Inflammatory macrophage (primary cell): ENCODE data around the gene CFH.
"Not testable (repeated sequence)": the region's sequence is repeated elsewhere in the genome, so short reads cannot be mapped to it uniquely, and the experiment has no call there.

Experiments used
- DNase-seq, 2 donors: peaks; one replicate each; pipeline ENCODE4 v3.0.0-alpha.2; 2020 to 2022
- total RNA-seq, 18 experiments: gene quantifications; one replicate each; lab custom pipeline; 2026; ENCODE audit warnings: mixed read lengths in 6 of 18, inconsistent platforms in 2 of 18; lab: John Stamatoyannopoulos, UW

CFH gene
- total RNA-seq, result 0.05 to 6.3 (median 0.51) reads per million in 18 experiments

DNA sequence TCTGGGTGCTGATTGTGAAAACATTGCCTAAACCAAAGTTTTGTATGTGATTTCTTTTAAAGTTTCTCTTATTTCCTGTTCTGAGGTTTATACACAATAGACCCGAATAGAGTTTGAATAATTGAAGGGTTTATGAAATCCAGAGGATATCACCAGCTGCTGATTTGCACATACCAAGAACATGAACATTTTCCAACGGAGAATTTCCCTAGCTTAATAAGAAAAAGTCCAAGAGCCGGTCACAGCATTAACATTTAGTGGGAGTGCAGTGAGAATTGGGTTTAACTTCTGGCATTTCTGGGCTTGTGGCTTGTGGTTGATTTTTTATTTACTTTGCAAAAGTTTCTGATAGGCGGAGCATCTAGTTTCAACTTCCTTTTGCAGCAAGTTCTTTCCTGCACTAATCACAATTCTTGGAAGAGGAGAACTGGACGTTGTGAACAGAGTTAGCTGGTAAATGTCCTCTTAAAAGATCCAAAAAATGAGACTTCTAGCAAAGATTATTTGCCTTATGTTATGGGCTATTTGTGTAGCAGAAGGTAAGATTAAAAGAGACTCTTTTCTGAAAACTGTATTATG lies at the start of gene CFH:
TSS of gene CFH (plus strand) at position 407 of the 579 bp plus-strand sequence. CDS start at position 482, 75 bp downstream.
- peak; percentile 23 to 52 for DNase-seq

DNA sequence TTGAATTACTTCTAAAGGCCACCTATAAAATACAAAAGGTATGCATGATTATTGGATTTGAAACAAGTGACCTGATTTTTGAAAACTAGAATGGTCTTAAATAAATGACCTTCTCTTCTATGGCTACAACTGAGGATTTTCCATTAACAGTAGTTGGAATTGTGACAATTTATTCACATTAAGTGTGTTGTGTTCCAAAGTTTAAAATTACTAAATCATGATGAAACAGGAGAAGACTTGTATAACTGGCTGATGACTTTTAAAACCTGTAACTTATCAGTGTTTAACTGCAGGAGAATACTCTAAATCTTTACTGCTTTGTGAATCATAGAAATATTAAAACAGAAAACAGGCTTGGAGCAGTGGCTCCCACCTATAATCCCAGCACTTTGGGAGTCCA lies 48.2 kb upstream of the CFH start:
- no peak for DNase-seq

- DNase-seq, result no peak
Observed at GRCh38 chr1:196607981-196608380, 43.9 kb upstream of the CFH start.

- DNase-seq, result no peak
Observed at GRCh38 chr1:196608390-196609369, 43.2 kb upstream of the CFH start, which contains the start of gene KCNT2. KCNT2 (minus strand) TSS chr1:196608440; CDS start chr1:196608309, 131 bp downstream.

- DNase-seq, result no peak
Observed at GRCh38 chr1:196609370-196609737, 42.5 kb upstream of the CFH start.

DNA sequence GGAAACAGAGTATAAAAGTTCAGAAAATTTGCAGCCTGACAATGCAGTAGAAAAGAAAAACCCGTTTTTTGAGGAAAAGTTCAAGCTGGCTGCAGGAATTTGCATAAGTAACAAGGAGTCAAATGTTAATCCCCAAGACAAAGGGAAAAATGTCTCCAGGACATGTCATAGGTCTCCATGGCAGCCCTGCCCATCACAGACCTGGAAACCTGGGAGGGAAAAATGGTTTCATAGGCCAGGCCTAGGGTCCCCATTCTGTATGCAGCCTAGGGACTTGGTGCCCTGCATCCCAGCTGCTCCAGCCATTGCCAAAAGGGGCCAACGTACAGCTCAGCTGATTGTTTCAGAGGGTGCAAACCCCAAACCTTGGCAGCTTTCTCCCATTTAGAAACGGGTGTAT lies 40.0 kb upstream of the CFH start:
- DNase-seq, result no peak

DNA sequence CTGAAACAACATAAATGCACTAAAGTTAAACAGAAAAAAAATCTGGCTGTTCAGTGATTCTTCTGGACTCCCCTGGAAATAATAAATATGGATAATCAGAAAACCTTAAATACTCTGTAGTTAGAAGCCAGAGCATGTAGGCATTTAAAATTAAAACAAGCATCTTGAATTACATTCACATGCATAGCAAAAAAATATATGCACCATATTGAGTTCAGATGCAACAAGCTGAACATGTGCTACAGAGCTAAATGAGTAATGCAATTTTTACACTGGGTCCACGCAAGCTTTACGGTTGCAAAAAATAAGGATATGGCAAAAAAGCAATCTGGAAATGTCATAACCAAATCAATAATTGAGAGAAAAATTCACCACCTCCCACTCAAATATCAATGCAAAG lies 32.1 kb upstream of the CFH start:
- no peak for DNase-seq

GRCh38 chr1:196623079-196623478 lies 28.8 kb upstream of the CFH start:
- no peak for DNase-seq

GRCh38 chr1:196628838-196629237 lies 23.0 kb upstream of the CFH start:
- no peak for DNase-seq

DNA sequence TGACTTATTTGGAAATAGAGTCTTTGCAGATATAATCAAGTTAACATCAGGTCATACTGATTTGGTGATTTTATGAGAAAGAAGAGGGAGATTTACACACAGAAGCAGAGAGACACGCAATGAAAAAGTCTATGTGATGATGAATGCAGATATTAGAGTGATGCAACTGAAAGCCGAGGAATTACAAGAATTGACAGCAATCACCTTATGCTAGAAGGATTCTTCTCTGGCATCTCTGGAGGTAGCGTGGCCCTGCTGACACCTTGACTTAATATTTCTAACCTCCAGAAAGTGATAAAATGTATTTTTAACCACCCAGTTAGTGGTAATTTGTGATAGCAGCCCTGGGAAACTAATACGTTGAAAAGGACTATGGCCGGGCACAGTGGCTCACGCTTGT lies 14.2 kb upstream of the CFH start:
- DNase-seq, result no peak

GRCh38 chr1:196638466-196638865 lies 13.4 kb upstream of the CFH start:
- no peak for DNase-seq

DNA sequence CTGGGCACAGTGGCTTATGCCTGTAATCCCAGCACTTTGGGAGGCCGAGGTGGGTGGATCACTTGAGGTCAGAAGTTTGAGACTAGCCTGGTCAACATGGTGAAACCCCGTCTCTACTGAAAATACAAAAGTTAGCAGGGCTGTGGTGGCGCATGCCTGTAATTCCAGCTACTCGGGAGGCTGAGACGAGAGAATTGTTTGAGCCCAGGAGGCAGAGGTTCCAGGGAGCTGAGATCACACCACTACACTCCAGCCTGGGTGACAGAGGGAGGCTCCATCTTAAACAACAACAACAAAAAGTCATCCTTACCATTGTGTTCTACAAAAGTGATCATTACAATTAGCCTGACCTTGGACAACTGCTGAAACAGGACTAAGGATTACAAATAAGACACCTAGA lies 12.6 kb upstream of the CFH start:
- not testable (repeated sequence) for DNase-seq

DNA sequence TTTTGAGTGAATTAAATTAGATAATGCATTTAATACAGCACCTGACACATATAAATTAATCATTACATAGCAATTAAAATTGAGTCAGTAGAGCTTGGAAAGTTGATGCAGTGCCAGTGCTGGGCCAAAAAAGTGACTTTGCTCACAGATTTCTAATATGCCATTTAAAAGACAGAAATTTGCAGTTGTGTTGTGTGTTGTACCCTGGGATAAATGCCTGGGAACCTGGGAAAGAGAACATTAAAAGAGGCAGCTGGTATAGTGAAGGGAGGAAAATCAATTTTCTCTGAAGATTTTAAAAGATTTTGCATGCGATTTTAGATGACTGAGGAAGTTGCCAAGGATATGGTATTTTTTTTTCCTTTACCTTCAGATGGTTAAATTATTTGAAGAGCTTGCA lies 10.9 kb upstream of the CFH start:
- DNase-seq, result no peak

- DNase-seq, result no peak
Observed at GRCh38 chr1:196649990-196650389, 1.9 kb upstream of the CFH start.

- DNase-seq, result no peak
Observed at GRCh38 chr1:196650403-196650802, 1.4 kb upstream of the CFH start.

- DNase-seq, result no peak
Observed at GRCh38 chr1:196651079-196651478, 764 bp upstream of the CFH start.

DNA sequence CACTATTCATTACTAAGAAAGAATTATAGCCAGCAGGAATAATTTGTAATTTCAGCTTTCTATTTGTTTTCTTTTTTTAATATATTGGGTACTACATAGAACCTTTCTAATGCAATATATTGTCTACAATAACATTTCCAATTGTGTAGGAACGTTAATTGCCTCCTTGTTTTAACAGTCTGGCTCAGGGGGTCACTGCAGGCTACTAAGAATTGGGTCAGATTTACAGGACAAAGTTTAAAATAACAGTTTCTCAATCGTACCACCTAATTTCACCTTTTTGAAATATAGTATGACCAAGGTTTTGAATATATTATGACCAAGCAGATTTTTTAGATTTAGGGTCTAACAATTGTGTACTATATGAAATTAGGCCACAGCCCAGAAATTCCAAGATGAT lies 2.4 kb downstream of the CFH start:
- DNase-seq, result no peak

DNA sequence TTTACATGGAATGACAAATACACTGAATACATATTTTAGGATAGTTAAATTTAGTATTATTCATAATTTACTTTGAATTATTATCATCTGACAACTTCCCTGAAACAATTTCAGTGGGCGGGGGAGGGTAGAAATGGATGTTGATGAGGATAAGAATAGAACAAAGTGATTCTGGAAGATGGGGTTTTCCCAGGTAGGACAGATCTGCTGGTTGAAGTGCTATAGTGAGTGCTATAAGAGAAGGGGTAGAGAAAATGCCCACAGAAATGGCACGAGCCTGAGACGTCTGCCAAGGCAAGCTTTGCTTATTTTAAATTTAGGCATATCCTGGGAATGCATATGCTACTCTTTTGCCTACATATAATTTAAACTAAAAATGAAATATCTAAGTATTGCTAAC lies 3.2 kb downstream of the CFH start:
- no peak for DNase-seq

DNA sequence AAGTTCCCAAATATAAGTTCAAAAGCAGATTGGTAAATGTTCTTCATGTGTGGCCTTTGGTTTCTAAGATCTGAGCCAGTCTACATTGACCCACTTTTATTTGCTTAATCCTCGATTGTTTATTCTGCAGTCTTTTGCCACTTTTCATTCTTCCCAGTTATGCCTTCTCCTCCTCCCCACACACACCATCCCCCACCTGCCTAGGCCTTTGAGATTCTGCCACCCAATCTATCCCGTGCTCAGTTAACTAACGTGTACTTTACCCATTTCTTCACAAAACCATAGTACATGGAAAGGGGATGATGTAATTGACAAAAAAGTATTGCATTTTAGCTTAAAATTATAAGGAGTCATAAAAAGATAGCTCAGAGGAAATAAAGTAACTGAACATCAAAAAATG lies 3.7 kb downstream of the CFH start:
- no peak for DNase-seq

- peak in 1 of 2 donors; percentile 9 for DNase-seq
Observed at GRCh38 chr1:196659471-196659870, 7.6 kb downstream of the CFH start.

- DNase-seq, result no peak
Observed at GRCh38 chr1:196660272-196660671, 8.4 kb downstream of the CFH start.

DNA sequence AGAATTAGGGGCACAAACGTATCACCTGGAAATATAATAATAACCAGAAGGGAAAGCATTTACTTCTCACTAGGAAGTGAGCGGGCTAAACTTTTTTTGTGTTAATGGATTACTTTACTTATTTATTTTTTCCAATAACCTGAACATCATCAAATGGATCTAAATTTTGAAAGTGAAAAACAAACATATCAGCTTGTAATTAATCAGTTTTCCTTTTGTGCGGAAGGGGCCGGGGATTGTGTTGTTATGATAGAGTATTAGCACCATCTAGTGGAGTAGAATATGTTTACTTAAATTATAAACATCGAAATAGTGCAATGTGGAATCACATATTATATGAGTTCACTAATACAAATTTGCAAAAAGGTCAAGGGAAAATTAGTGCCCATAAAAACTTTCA lies 9.0 kb downstream of the CFH start:
- peak; percentile 8 to 56 for DNase-seq

- no peak for DNase-seq
Observed at GRCh38 chr1:196661345-196661744, 9.5 kb downstream of the CFH start.

DNA sequence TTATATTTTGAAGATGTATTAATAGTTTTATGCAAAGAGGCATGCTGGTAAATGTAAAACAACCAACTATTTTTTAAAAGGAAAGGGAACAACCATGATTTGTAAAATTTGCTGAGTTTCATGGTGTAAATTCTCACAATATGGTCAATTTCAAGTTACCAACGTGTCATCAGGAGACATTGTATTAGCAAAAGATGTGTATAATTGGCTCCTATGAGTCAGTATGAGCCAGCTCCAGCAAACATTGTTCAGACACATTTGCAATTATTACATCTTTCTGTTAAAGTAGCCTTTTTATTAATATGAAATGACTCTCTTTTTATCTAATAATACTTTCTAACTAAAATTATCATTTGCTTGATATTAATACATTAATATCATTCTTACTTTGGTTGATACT lies 15.3 kb downstream of the CFH start:
- no peak for DNase-seq
